Esophagus squamous epithelium (tissue), 5 donors: ENCODE measurements around the gene FLNB. TPM values are rescaled to one million over a fixed set of nuclear protein-coding genes. Genes with fewer than 3 reads are reported as not detected.
A peak's percentile ranks its signal among the peaks of the same experiment; 100 is the strongest.

ENCODE experiments used
- DNase-seq: peaks from one replicate; lab custom pipeline; 2025; lab: John Stamatoyannopoulos, UW
- H3K27ac ChIP-seq, 4 donors: fragments of 200-600 bp; sonication (generic); one replicate each; pipeline ENCODE4 v1.5.1; 2016 to 2019; ENCODE audit warnings: mild to moderate bottlenecking in 1 of 4
- H3K27me3 ChIP-seq, 4 donors: fragments of 200-600 bp; sonication (generic); 1 replicate in 3 of 4; 2 replicates in 1 of 4; pipeline versions ENCODE4 v1.5.1 to v1.6.0; 2017 to 2021; ENCODE audit warnings: antibody characterized with exemption in 1 of 4
- H3K36me3 ChIP-seq, 3 donors: fragments of 200-600 bp; sonication (generic); one replicate each; pipeline ENCODE4 v1.5.1; 2016 to 2019
- H3K4me1 ChIP-seq, 3 donors: fragments of 200-600 bp; sonication (generic); one replicate each; pipeline ENCODE4 v1.5.1; 2017 to 2019
- H3K4me3 ChIP-seq, 4 donors: fragments of 200-600 bp; sonication (generic); 1 replicate in 3 of 4; 2 replicates in 1 of 4; pipeline ENCODE4 v1.5.1; 2016 to 2019; ENCODE audit warnings: mild to moderate bottlenecking in 2 of 4, moderate library complexity in 1 of 4
- H3K9me3 ChIP-seq, 3 donors: fragments of 200-600 bp; sonication (generic); one replicate each; pipeline ENCODE4 v1.5.1; 2016 to 2019
- POLR2A ChIP-seq, 4 donors: fragments of 450-650 bp; IDR thresholded peaks; one replicate each; pipeline ENCODE4 v1.6.1; 2017; ENCODE audit warnings: antibody characterized with exemption in 4 of 4, mild to moderate bottlenecking in 4 of 4, moderate library complexity in 3 of 4
- WGBS, 2 donors: methylation state at CpG; one replicate each; pipeline ENCODE4 v1.1.5; 2018; 5-methylcytosine and 5-hydroxymethylcytosine counted together
- intact Hi-C: fragments of 100-400 bp; cut with DNase I; formaldehyde crosslinking; loops from one replicate; pipeline ENCODE4 v1.15.0; 2022
- total RNA-seq, 4 donors: library from RNA; depleted of rRNA; stranded (reverse); fragments of >200 nt; gene quantifications; one replicate each; pipeline ENCODE4 v1.1.0, GENCODE V29; 2016
- TF ChIP-seq, protein P1 (sequence below), 6 experiments: fragments of 450-650 bp in 4 of 6; fragments of 200-600 bp in 2 of 6; sonication (generic) in 2 of 6; IDR thresholded peaks; one replicate each; pipeline ENCODE4 v1.5.1; 2016 to 2019; ENCODE audit warnings: antibody characterized with exemption in 6 of 6, mild to moderate bottlenecking in 4 of 6, moderate library complexity in 4 of 6
- donor health status: DM: yes; HTN: yes; CAD: no.

FLNB gene
- total RNA-seq, 4 donors from 2014 or later, result 65.4 to 77.0 (median 71.5) TPM

DNA sequence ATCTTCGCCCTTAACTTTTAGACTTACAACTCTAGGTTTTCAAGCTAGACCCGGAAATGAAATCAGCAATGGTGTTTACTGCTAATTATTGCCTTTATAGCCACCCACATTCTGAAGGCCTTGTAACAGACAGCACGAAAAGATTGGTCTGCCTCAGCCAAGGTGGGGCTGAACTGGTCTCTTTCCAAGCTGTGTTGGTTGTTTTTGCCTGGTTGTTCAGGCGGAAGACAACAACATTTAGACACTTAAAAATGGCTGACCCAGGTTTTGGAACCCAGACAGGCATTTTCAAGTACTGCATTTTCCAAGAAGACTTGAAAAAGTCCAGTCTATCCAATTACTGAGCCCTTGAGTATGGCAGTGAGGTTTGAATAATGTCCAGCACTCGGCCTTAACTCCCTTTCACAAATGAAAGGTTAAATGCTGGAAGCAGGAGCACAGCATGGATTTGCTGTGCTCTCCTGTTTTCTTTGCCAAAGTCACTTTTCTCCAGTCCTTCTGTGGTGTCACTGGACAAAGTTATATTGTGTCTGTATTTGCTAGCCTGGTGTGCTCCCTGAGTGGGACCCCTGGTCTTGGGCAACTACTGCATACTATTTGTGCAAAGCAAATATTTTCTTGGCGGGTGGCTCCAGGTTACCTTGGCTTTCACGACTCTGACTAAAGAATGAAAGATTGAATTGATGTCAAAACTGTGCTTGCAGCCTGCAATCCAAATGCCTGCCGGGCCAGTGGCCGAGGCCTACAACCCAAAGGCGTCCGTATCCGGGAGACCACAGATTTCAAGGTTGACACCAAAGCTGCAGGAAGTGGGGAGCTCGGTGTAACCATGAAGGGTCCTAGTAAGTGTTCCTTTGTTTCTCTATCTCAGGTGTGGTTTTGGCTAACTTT, 93.5 kb downstream of the FLNB start:
- H3K36me3 ChIP-seq, result peaks cover 0 to 91% (median 14%) of the 10 kb centered on the region in 3 donors
- intact Hi-C loops, result no loop called here
- WGBS, 2 donors, result 74 to 91% methylated on average over 11 to 13 of the region's 13 CpGs
- H3K4me1 ChIP-seq, result peaks cover 13 to 45% (median 19%) of the 10 kb centered on the region in 3 donors
- no peak for TF ChIP-seq POLR2A (IDR thresholded peaks at IDR 0.05)
- TF ChIP-seq, protein P1, sequence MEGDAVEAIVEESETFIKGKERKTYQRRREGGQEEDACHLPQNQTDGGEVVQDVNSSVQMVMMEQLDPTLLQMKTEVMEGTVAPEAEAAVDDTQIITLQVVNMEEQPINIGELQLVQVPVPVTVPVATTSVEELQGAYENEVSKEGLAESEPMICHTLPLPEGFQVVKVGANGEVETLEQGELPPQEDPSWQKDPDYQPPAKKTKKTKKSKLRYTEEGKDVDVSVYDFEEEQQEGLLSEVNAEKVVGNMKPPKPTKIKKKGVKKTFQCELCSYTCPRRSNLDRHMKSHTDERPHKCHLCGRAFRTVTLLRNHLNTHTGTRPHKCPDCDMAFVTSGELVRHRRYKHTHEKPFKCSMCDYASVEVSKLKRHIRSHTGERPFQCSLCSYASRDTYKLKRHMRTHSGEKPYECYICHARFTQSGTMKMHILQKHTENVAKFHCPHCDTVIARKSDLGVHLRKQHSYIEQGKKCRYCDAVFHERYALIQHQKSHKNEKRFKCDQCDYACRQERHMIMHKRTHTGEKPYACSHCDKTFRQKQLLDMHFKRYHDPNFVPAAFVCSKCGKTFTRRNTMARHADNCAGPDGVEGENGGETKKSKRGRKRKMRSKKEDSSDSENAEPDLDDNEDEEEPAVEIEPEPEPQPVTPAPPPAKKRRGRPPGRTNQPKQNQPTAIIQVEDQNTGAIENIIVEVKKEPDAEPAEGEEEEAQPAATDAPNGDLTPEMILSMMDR (IDR thresholded peaks at IDR 0.05), result no peak
- no peaks in the 10 kb centered on the region for H3K9me3 ChIP-seq
- no peaks in the 10 kb centered on the region for H3K27me3 ChIP-seq
- no peak for DNase-seq
- no peak overlapping the region for H3K4me3 ChIP-seq
- H3K27ac ChIP-seq, result peak overlapping the region; percentile 78 to 86 (median 82)

DNA sequence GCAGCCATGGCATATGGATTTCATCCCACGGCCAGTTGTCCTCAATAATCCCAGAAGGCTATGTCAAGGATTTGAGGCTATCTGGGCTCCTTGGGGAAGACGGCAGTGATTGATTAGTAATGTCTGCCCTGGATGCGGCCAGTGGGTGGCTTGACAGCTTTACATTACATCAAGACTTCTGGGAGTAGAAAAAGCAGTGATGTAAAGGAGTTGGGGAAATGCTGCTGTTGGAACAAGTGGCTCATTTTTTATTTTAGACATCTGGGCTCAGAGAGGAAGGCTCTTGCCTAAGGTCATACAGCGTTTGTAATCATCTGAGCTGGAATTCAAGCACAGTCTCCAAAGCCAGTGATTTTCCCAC, 94.1 kb downstream of the FLNB start:
- Histone ChIP-seq H3K9me3 (no peaks in the 10 kb centered on the region), H3K36me3 (peaks cover 3 to 91% (median 19%) of the 10 kb centered on the region in 3 donors), H3K4me3 (no peak overlapping the region), H3K4me1 (peaks cover 13 to 45% (median 19%) of the 10 kb centered on the region in 3 donors), H3K27ac (peak overlapping the region; percentile 78 to 86 (median 82)), H3K27me3 (no peaks in the 10 kb centered on the region)
- DNase-seq, result no peak
- TF ChIP-seq POLR2A (IDR thresholded peaks at IDR 0.05), result no peak
- TF ChIP-seq, protein P1 (IDR thresholded peaks at IDR 0.05), result no peak
- 50 to 69% methylated on average over 4 of the region's 4 CpGs for WGBS, 2 donors
- intact Hi-C loops, result no loop called here

DNA sequence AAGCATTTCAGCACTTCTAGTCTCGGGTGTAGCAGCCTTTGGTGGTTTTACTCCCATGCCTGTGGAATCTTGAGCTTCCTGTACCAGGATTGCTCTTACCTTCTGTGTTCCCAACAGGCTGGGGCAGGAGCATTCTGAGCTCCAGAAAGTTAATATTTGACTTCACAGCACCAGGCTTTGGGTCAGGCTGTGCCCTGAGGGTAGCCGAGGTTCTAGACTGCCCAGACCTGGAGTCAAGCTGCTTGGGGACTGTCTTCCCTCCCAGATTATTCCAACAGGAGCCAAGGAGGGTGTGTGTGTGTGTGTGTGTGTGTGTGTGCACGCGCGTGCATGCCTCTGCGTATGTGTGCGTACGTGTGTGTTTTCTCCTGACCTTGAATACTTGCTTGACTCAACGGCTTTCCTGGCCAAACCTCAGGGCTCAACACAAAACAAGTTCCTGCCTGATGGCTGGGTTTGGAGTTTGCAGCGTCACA, 94.8 kb downstream of the FLNB start:
- peaks cover 4 to 91% (median 19%) of the 10 kb centered on the region in 3 donors for H3K36me3 ChIP-seq
- intact Hi-C loops, result no loop called here
- H3K27ac ChIP-seq, result peak overlapping the region; percentile 78 to 86 (median 82)
- TF ChIP-seq, protein P1 (IDR thresholded peaks at IDR 0.05), result no peak
- no peak for TF ChIP-seq POLR2A (IDR thresholded peaks at IDR 0.05)
- no peaks in the 10 kb centered on the region for H3K9me3 ChIP-seq
- H3K4me3 ChIP-seq, result no peak overlapping the region
- H3K4me1 ChIP-seq, result peaks cover 13 to 45% (median 19%) of the 10 kb centered on the region in 3 donors
- DNase-seq, result no peak
- H3K27me3 ChIP-seq, result no peaks in the 10 kb centered on the region
- 50 to 66% methylated on average over 2 to 4 of the region's 10 CpGs for WGBS, 2 donors

DNA sequence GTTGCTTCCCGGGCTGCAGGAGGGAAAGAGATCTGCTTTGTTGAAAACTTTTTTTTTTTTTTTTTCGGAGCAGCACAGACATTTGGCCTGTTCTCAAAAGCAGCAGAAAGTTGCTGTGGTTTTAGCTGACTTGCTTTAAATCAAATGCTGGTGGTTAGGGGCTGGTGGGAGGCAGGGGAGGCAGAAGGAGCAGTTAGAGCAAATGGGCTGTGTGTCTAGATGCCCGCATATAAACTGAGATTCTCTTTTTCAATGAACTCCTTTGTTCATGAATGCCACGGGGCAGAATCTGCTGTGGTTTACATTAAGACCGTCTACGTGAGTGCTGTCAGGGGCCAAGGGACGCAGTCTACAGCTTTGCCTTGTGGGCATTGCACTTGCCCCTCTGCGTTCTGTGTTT, 95.9 kb downstream of the FLNB start:
- no peak for TF ChIP-seq POLR2A (IDR thresholded peaks at IDR 0.05)
- TF ChIP-seq, protein P1 (IDR thresholded peaks at IDR 0.05), result no peak
- intact Hi-C loops, result no loop called here
- peaks cover 4 to 91% (median 17%) of the 10 kb centered on the region in 3 donors for H3K36me3 ChIP-seq
- WGBS, 2 donors, result 52 to 61% methylated on average over 8 of the region's 8 CpGs
- H3K9me3 ChIP-seq, result no peaks in the 10 kb centered on the region
- DNase-seq, result no peak
- H3K4me1 ChIP-seq, result peaks cover 13 to 45% (median 20%) of the 10 kb centered on the region in 3 donors
- no peaks in the 10 kb centered on the region for H3K27me3 ChIP-seq
- no peak overlapping the region for H3K4me3 ChIP-seq
- H3K27ac ChIP-seq, result peak overlapping the region; percentile 78 to 86 (median 82)

DNA sequence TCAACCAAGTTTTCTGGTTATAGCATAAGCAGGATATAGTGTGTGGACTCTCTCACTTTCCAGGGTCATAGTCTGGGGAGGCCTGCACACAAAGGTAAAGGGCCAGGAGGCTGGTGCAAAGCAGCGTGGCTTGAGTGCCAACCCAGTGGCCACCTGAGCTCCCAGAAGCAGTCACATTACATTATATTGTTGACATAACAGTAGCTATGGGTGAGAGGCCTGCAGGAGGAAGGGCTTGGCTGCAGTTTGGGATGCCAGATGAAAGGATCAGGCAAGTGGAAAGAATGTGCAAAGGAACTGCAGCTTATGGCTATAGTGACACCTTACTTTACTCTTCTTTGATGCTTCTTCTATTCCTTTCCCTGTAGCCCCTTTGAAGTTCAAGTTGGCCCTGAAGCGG, 96.5 kb downstream of the FLNB start:
- Histone ChIP-seq H3K4me1 (peaks cover 13 to 46% (median 22%) of the 10 kb centered on the region in 3 donors), H3K4me3 (no peak overlapping the region), H3K27ac (peak overlapping the region; percentile 8 to 86 (median 80)), H3K36me3 (peaks cover 4 to 91% (median 18%) of the 10 kb centered on the region in 3 donors), H3K9me3 (no peaks in the 10 kb centered on the region), H3K27me3 (no peaks in the 10 kb centered on the region)
- WGBS, 2 donors, result 87 to 95% methylated on average over 2 of the region's 2 CpGs
- TF ChIP-seq POLR2A (IDR thresholded peaks at IDR 0.05), result no peak
- TF ChIP-seq, protein P1 (IDR thresholded peaks at IDR 0.05), result no peak
- DNase-seq, result no peak
- intact Hi-C loops, result no loop called here
